GM19035 (cell line): ENCODE results near the gene SUPT3H.
A peak's percentile ranks its signal among the peaks of the same experiment; 100 is the strongest.

Source experiments
- ATAC-seq: cut with Tn5 transposase; IDR thresholded peaks from one replicate; pipeline ENCODE4 v1.9.1; 2021; ENCODE audit not compliant: unreplicated experiment

Gene SUPT3H

DNA sequence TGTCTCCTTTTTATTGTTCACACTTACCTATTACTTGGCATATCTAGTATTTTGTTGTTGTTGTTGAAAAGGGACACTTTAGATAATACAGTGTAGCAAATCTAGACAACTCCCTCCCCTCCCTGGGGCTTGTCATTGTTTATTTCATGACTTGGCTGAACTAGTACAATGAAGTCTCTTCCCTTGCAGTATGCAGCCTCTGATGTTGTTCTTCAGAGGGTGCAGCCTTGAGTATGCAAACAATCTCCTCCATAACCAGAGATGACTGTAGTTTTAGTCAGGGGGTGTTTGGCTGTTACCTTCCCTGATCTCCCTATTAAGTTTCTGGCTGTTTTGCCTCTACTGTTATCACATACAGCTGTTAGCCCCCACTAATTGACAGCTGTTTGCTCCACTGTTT is 365.0 kb downstream of the SUPT3H start:
- no peak for ATAC-seq

DNA sequence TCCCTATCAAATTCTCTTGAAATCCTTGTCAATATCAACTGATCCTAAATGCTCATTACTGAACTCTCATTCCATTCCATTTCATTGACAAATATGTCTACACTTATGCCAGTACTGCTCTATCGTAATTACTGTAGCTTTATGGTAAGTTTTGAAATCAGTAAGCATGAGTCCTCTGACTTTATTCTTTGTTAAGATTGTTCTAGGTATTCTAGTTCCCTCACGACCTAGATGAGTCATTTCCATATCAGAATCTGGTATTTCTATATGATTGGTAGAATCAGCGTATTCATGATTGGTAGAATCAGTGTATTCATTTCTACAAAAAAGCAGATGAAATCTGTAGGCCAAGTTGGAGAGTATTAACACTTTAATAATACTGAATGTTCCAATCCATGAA is 368.2 kb downstream of the SUPT3H start:
- ATAC-seq, result no peak

DNA sequence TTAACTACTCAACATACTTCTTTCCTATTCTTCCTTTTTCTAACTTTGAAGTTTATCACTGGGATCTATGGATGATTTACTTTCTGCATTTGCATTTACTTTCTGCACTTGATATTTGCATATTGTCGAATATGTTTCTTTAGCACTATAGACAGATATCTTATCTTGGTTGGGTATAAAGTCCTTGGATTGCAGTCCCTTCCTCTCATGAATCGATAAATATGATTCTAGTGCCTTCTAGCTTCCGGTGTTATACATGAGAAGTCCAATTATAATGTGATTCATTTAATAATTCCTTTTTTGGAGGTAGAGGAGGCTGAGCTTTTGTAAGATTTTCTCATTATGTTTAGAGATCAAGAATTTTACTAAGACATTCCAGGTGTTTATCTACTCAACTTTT is 370.8 kb downstream of the SUPT3H start:
- ATAC-seq, result no peak

DNA sequence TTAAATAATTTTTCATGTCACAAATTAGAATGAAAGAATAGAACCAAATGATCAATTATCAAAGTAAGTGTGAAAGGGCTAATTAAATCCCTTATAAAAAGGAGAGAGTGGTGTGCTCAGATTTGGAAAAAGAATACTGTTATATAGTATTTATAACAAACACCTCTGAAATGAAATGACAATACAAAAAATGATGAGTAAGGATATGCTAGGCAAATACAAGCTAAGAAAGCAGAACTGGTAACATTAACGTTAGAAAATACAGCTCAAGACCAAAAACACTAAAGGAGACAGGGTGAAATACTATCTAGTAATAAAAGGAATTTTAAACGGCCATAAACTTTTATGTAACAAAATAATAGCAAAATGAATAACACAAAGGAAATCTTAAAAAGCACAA is 373.8 kb downstream of the SUPT3H start:
- no peak for ATAC-seq

DNA sequence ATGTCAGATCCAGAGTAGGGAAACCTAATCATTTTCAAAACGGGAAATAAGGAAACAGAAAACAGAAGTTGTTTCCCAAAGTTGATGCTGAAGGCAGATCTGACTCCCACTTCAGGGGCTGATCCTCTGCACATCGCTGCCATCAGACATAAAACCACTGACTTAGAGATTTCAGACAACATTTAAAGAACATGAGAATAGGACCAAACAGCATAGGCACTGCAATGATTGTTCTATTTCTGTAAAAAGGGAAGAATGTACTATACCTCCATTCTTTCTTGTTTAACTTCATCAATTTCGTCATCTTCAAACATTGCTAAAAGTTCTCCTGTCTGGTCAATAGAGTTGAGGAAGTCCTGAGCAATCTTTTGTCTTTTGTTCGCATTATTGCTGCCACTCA is 374.3 kb downstream of the SUPT3H start:
- ATAC-seq, result no peak

DNA sequence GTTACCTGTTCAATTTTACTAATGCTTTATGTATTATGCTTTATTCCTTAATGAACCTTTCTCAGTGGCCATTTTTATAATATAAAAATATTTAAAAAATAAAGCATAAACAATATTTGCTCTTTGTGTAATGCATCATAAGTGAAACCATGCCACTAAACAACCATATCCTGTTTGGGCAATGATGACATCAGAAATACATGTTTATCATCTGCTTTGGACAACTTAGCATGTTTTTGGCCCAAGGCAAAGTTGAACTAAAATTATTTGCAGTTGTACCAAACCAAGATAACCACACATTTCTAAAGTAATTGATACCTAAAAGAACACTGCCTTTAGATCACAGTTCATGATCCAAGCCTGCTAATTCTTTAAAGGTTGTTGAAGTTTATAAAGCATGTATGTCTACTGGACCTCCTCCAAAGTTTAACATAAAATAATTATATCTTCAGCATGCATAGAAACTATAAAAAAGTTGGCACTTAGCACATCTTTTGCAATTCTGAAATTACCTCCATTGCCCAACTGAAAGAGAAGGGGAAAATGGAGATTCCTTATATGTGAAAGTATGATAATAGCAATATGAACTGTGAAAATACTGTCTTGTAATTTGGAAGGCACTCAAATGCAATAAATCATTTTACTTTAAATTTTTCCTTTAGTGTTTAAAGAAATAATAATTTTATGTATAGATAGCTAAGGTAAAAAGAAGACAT is 375.2 kb downstream of the SUPT3H start:
- ATAC-seq, result no peak

DNA sequence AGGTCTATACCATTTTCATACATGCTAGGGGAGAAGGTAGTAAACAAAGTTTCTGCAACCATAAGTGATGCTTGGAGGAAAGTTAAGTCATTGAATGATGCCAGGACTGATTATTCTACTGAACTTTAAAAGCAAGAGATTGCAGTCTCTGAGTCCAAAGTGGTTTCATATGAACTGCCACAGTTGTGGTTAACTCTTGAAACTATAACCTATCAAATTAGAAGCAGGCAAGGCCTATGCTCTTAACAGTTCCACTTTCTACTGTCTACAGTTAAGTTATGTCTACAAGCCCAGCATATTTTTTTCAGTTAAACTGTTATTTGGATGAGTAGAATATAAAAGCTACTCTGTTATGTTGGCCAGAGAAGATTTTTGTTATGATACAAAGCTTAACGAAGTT is 376.1 kb downstream of the SUPT3H start:
- ATAC-seq, result peak; percentile 98

DNA sequence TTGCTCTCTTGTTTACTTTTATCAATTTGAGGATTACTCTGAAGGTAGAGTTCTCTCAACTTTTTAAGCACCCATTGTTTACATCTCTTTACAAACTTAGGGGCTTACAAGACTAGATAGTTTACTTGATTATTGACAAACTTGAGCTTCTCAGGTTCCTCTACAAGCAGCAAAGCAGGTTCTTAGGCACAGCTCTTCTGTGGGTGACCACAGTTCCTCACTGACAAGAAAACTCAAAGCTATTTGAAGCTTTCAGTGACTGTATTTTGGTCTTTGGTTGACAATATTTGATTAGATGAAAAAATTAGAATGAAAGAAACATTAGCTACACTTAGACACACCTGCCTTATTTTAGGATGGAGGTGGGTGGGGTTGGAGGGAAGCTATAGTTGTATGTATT is 376.9 kb downstream of the SUPT3H start:
- no peak for ATAC-seq

DNA sequence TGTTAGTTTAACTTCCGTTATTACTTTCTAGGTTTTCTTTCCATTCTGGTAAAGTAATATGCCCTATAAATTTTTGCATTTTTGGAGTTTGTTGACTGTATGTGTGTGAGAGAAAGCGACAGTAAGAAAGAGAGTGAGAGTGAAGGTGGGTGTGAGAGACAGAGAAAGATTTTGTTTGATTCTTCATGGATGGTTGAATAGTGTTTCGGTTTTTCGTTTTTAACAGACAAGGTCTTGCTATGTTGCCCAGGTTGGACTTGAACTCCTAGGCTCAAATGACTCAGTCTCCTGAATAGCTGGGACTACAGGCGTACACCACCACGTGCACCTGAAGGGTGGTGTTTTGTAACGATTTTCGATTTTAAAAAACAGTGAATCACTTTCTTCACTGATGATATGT is 378.7 kb downstream of the SUPT3H start:
- ATAC-seq, result no peak

DNA sequence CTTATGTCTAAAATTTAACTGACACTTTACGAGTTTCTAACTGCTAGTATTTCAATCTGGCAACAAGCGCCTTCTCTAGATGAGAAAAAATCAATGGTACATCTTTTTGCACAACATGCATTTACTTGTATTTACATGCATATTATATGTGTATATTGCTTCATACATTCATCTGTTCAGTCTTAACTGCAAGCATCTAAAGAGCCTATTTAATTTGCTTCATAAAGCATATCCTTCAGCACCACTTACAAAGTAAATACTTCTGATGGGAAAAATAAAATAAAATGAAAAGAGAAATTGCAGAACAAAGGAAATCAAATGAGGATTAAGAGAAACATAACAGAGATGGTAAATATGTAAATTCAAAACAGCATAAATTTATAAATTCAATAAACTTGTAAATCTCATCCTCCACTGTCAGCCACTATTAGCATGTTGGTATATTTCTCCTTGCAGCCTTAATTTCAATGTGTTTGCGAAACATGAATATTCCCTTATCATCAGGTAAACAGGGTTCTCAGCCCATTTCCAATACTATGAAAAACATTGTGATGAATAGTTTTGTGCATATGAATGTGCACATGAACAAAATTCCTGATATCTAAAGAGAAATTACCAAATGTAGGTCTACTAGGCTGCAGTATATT is 382.1 kb downstream of the SUPT3H start:
- ATAC-seq, result no peak

DNA sequence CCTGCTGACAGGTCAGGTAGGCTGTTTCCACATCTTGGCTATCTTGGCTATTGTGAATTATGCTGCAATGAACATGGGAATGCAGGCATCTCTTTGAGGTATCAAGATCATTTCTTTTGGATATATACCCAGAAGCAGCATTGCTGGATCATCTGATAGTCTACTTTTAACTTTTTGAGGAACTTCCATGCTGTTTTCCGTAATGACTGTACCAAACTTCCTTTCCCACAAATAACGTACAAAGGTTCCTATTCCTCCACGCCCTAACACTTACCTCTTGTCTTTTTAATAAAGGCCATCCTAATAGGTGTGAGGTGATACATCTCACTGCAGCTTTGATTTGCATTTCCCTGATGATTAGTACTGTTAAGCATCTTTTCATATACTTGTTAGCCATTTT is 388.3 kb downstream of the SUPT3H start:
- no peak for ATAC-seq

DNA sequence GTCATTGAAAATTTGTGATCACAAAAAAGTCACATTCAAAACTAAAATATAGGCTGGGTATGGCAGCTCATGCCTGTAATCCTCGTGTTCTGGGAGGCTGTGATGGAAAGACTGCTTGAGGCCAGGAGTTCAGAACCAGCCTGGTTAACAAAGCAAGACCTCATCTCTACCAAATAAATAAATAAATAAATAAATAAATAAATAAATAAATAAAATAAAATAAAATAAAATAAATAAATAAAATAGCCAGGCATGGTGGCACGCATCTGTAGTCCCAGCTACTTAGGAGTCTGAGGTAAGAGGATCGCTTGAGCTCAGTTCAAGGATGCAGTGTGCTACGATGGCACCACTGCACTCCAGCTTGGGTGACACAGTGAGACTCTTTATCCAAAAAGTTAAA is 392.7 kb downstream of the SUPT3H start:
- ATAC-seq, result no peak

DNA sequence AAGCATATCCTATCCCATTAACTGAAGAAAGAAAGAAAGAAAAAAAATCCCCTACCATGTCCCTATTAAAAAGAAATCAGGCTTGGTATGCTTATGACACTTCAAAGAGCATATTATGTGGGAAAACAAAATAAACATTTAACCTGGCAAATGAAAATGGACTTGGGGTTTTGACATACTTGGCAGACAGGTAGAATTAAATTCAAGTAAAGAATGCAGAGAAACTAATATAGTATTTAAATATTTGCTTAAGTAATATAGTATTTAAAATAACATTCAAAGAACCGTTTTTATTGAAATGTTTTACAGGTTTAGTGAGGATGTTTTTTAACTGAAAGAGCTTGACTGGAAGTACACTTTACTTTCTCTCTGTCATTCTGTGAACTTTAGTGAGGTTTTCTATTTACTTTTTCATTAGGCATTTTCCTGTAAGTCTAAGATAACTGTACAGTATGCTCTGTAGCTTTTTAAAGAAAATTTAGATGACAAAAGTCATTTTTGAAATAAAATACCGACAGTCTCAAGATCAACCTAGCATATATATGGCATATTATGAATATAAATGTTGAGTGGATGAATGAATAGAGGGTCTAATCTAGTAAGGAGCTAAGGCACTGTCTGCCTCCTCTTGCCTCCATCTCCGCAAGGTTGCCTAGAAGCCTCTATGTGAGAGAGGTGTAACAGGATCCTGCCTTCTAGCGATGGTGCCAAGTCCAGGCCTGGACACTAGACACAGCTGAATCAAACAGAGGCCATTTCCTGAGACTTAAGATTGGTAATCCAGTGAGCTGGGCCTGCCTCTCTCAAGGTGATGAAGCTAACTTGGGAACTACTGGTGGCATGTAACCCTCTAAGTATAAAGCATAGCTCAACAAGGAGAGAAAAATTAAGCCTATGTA is 394.0 kb downstream of the SUPT3H start:
- ATAC-seq, result no peak

DNA sequence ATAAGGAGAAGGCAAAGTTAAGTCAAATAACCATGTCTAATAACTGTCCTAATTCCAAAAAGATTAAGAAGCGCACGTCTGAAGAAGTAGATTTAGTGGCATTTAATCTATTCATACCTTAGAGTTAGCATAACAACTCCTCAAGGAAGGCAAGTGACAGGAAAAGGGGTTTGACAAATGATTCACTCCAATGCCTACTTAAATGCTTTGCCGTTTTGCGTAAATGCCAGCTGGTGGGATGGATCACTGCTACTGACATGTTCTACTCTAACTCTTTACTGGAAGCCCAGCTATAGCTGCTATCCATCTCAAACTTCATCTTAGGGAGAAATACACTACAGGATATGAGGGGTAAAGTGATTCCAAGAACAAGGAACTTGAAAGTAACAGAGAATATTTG is 396.9 kb downstream of the SUPT3H start:
- ATAC-seq, result no peak

DNA sequence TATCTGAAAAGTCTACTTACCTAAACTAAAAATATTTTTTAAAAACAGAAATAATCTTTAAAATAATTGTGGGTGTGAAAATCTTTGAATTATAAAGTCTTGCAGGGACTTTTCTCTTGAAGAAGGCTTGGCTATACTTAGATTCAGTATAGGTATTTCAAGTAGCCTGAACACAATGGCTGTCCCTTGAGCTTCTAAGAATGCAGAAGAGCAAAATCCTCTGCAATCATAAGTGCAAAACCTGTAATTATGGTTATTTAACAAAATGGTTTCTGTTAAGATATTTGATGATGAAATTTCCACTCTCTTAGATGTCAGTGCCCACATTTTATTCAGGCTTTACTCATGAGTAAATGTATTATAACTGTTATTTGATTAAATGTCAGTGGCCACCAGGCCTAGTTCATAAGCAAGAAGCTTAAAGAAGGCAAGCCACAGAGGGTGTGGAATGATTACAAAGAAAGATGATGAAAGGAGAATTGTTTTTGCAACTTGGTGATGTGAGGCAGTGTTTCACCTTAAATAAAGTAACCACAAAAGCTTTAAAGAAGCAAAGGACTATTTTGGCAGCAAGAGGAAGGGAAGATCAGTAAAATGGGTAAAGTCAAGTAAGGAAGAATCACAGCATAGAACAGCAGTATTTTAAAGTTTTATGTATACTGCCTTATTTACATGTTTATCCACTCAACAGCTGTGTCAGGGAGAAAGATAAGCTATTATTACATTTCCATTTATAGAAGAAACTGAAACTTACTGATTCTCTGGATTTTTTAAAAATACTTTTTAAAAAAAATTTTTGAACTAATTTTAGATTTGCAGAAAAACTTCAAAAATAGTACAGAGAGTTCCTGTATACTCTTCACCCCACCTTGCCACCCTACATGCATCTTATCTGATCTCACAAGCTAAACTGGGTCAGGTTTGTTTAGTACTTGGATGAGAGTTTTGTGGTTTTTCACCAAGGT is 400.8 kb downstream of the SUPT3H start:
- no peak for ATAC-seq

DNA sequence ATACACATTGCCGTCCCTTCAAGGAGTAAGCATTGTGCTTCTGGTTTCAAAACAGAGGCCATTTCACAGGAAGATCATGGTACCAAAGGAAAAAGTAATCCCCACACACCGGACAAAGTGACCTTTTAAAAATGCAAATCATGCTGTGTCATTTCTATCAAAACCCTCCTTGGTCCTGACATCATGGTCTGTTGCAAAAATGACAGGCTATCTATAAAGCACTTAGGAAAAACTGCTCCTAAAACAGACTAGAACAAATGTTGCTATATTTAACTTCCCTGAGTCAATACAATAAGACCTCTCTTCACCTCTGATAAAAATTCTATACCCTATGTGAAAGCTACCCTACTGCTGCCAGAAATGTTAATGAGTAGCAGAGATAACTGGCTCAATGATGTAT is 403.2 kb downstream of the SUPT3H start:
- no peak for ATAC-seq

DNA sequence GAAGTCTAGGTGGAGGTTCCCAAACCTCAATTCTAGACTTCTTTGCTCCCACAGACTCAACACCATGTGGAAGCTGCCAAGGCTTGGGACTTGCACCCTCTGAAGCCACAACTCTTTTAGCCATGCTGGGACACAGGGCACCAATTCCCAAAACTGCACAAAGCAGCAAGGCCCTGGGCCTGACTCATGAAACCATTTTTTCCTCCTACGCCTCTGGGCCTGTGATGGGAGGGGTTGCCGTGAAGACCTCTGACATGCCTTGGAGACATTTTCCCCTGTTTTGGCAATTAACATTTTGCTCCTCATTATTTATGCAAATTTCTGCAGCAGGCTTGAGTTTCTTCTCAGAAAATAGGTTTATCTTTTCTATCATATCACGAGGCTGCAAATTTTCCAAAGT is 405.0 kb downstream of the SUPT3H start:
- ATAC-seq, result no peak

DNA sequence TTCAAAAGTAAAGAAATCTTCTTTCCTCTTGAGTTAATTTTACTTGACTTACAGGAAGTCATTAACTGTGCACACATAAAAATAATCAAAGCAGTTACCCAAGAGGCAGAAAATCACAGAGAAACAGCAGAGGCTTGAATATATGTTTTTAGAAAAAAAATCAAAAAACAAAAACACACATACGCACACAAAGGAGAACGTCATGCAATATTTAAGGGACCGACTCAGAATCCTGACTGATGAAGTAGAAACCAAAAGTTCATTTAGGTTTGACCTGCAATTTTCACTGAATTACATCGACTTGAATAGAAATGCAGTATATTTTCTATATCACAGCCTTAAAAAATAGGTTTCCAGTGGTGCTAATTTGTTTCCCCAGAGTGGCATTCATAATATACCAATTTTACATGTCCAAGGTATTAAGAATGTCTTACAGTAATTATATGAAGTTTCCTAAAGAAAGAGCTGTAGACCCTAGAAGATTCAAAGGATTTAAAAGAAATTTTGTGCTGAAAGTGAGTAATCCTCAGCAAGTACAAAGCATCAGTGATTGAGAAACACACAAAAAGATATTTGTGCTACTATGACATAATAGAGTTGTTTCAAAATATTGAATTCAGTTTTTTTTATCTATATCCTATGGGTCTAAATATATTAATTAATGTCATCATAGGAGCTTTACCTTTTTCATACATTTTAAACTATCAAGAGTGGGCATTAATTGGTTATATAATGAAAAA is 408.1 kb downstream of the SUPT3H start:
- no peak for ATAC-seq

DNA sequence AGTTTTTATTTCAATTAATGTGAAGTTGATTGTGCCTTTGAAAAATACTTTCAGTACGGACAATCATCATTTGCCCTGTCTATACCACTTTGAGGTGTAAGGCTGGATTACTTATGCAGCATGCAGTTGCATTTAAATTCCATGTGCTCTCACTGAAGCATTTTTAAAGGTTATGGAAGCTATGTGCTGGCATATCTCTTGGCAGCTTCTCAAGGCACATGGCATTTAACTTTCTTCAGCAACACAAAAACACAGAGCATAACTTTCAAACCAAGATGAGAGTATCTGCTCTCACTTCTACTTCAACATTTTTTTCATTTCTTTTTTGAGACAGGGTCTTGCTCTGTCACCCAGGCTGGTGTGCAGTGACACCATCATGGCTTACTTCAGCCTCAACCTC is 410.3 kb downstream of the SUPT3H start:
- no peak for ATAC-seq

DNA sequence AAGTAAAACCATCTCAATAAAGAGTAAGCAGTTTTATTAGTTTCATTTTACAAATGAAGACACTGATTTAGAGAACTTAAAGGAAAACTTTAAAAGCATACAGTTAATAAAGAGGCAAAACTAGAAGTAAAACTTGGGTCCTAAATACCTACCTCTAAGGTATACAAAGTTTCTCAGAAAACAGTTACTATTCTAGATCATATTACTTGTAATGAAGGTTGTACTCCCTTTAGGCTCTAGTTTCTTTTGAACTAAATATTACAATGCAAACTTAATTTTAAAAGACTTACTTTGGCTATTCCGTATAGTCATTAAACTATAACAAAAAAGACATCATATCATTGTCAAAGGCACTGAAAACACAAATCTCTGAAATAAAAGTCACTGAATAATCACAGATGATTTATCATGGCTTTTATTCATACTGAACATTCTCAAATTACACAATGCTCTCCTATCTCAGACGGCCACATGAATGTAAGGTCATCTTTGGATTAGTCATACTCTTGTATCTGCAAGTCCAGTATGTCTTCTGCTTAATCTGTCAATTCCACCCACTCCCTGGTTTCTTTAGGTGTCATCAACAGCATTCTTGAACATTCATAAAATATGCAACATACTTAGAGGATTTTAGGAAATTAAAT is 411.2 kb downstream of the SUPT3H start:
- no peak for ATAC-seq
